HS-5 (cell line): ENCODE data around the gene DLK2.
A peak's percentile ranks its signal among the peaks of the same experiment; 100 is the strongest.
"Not testable (repeated sequence)": the region's sequence is repeated elsewhere in the genome, so short reads cannot be mapped to it uniquely, and the experiment has no call there.

Source experiments
- DNase-seq: peaks from one replicate; pipeline ENCODE4 v3.0.0-alpha.2; 2012; ENCODE audit warnings: low read depth

Gene DLK2

GRCh38 chr6:43481591-43482236, 26.4 kb upstream of the DLK2 start:
- DNase-seq: no peak

GRCh38 chr6:43481075-43481474, 25.7 kb upstream of the DLK2 start:
- DNase-seq: no peak

- no peak for DNase-seq
Observed at GRCh38 chr6:43478008-43478372, 22.6 kb upstream of the DLK2 start.

- DNase-seq: no peak
Observed at GRCh38 chr6:43477235-43478007, 22.1 kb upstream of the DLK2 start, which contains the start of gene TJAP1. TJAP1 (plus strand) TSS chr6:43477570; CDS start chr6:43499002, 21,432 bp downstream.

GRCh38 chr6:43476746-43477145, 21.4 kb upstream of the DLK2 start:
- DNase-seq: no peak

- no peak for DNase-seq
Observed at GRCh38 chr6:43475516-43475915, 20.2 kb upstream of the DLK2 start.

GRCh38 chr6:43472515-43472914, 17.2 kb upstream of the DLK2 start:
- no peak for DNase-seq

GRCh38 chr6:43471399-43471798, 16.1 kb upstream of the DLK2 start:
- no peak for DNase-seq

- DNase-seq: no peak
Observed at GRCh38 chr6:43469947-43470346, 14.6 kb upstream of the DLK2 start.

GRCh38 chr6:43468748-43469681, 13.7 kb upstream of the DLK2 start:
- no peak for DNase-seq

GRCh38 chr6:43468240-43468639, 12.9 kb upstream of the DLK2 start:
- DNase-seq: no peak

- DNase-seq: no peak
Observed at GRCh38 chr6:43467752-43468151, 12.4 kb upstream of the DLK2 start.

- not testable (repeated sequence) for DNase-seq
Observed at GRCh38 chr6:43467265-43467664, 11.9 kb upstream of the DLK2 start.

GRCh38 chr6:43465948-43466347, 10.6 kb upstream of the DLK2 start:
- no peak for DNase-seq

- no peak for DNase-seq
Observed at GRCh38 chr6:43464337-43464736, 9.0 kb upstream of the DLK2 start.

- DNase-seq: no peak
Observed at GRCh38 chr6:43461936-43462335, 6.6 kb upstream of the DLK2 start.

GRCh38 chr6:43460032-43460431, 4.7 kb upstream of the DLK2 start:
- DNase-seq: no peak

GRCh38 chr6:43459535-43459934, 4.2 kb upstream of the DLK2 start:
- no peak for DNase-seq

GRCh38 chr6:43458154-43458553, 2.8 kb upstream of the DLK2 start:
- DNase-seq: not testable (repeated sequence)

- no peak for DNase-seq
Observed at GRCh38 chr6:43457643-43458042, 2.3 kb upstream of the DLK2 start.

GRCh38 chr6:43454696-43455530, 435 bp downstream of the DLK2 start:
- DNase-seq: peak; percentile 40

- DNase-seq: no peak
Observed at GRCh38 chr6:43454290-43454695, 1.1 kb downstream of the DLK2 start.
